ENCODE data around the gene ENOX1.

The ENOX1 gene

DNA sequence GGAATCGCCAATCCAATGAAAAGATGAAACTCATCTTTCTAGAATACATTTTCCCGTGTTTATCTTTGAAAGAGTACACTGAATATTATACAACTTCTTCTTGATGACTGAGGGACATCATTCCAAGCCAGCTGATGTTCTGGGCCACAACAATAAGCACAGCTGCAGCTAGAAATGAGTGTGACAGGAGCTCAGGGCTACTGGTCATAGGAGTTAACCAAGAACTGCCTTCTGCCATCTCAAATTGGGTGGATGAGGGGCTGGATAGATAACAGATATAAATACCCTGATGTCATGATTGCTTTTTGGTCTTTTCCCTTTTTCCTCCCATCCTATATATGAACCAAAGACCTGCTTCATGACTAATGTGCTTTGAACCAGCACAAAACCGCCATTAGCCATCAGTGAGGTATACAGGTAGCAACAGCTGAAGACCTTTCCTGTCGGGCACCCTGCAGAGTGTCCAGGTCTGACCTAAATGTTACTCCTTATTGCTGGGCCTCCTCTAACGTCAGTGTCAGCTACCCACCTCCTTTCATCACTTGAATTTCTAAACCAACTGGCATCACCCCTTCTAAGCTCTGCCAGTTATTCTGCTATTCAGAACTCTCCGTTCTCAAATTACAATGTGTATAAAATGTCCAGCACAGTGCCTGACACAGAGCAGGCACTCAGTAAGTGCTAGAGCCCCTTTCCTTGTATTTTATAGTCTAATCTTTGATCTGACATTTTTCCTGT is 178.2 kb downstream of the ENOX1 start:
- DNase-seq (ENCODE audit: low read depth): no peak
- no peak overlapping the region for H3K4me3 ChIP-seq (replicated peaks; ENCODE audit: low read depth, low read length)
- TF ChIP-seq, protein P1, sequence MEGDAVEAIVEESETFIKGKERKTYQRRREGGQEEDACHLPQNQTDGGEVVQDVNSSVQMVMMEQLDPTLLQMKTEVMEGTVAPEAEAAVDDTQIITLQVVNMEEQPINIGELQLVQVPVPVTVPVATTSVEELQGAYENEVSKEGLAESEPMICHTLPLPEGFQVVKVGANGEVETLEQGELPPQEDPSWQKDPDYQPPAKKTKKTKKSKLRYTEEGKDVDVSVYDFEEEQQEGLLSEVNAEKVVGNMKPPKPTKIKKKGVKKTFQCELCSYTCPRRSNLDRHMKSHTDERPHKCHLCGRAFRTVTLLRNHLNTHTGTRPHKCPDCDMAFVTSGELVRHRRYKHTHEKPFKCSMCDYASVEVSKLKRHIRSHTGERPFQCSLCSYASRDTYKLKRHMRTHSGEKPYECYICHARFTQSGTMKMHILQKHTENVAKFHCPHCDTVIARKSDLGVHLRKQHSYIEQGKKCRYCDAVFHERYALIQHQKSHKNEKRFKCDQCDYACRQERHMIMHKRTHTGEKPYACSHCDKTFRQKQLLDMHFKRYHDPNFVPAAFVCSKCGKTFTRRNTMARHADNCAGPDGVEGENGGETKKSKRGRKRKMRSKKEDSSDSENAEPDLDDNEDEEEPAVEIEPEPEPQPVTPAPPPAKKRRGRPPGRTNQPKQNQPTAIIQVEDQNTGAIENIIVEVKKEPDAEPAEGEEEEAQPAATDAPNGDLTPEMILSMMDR (IDR thresholded peaks at IDR 0.05; ENCODE audit: low read length, missing control alignments): no peak

DNA sequence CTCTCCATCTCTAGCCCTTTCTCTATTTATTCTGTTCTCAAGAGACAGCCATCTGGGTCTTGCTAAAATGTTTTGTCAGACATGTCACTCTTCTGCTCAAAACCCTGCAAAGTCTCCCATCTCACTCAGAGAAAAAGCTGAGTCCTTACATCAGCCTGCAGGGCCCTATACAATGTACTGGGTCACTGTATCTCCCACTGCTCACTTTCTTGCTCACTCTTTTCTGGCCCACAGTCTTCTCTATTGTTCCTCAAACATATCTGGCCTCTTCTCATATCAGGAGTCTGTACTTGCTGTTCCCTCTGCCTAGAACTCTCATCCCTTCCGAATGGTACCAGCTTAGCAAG is 189.2 kb downstream of the ENOX1 start:
- TF ChIP-seq, protein P1 (IDR thresholded peaks at IDR 0.05; ENCODE audit: low read length, missing control alignments): no peak
- no peak for DNase-seq (ENCODE audit: low read depth)

DNA sequence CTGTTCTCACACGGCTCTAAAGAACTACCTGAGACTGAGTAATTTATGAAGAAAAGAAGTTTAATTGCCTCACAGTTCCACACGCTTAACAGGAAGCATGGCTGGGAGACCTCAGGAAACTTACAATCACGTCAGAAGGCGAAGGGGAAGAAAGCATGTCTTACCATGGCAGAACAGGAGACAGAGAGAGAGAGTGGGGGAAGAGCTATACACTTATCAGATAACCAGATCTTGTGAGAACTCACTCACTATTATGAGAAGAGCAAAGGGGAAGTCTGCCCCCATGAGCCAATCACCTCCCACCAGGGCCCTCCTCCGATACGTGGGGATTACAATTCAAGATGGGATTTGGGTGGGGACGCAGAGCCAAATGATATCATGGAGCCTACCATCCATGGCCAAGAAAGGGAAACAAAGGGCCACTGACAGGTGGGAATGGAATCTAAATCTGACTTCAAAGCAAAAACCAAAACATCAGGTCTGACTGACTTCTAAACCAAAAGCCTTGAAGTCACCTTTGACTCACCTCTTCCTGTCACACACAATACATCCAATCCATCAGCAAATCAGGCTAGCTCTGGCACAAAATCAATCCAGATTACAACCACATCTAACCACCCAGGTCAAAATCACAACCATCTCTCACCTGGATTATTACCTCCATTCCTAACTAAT is 189.7 kb downstream of the ENOX1 start:
- no peak for DNase-seq (ENCODE audit: low read depth)
- no peak overlapping the region for H3K4me3 ChIP-seq (replicated peaks; ENCODE audit: low read depth, low read length)
- TF ChIP-seq, protein P1 (IDR thresholded peaks at IDR 0.05; ENCODE audit: low read length, missing control alignments): no peak

More for the DNA sequence above, 189.2 kb downstream of the ENOX1 start:
- H3K4me3 ChIP-seq (replicated peaks; ENCODE audit: low read depth, low read length): no peak overlapping the region

DNA sequence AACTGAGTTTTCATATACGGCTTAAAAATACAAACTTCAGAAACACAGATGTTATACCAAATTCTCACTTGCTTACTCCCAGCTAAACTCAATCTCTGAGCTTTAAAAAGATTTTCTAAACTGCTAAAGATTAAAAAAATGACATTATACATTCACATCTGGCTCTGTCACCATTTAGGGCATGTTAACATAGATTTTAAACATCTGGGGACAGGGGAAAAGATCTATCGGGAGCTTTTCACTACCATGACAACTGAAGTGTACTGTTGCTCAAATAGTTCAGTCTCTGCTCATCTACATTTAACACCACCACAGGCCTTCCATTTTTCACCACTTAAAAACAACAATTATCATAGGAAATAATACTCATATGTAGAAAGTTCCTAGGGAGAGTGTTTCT is 190.8 kb downstream of the ENOX1 start:
- no peak for DNase-seq (ENCODE audit: low read depth)
- TF ChIP-seq, protein P1 (IDR thresholded peaks at IDR 0.05; ENCODE audit: low read length, missing control alignments): no peak
- no peak overlapping the region for H3K4me3 ChIP-seq (replicated peaks; ENCODE audit: low read depth, low read length)

DNA sequence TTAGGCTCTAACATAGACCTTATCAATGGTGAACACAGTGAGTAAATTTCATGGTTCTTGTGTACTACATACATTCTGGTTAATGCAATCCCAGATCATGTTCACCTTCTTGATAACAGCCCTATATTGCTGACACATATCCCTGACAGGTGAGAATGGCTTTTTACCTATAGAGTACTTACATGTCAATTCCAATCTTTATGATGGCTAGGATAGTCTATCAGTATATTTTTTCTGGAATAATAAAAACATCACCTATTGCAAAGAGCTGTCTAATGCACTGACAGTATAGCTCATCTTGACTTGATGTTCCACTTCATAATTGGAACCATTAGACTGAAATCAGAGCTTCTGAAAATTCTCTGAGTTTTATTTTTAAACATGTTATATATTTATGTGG is 199.4 kb downstream of the ENOX1 start:
- TF ChIP-seq, protein P1 (IDR thresholded peaks at IDR 0.05; ENCODE audit: low read length, missing control alignments): no peak
- no peak overlapping the region for H3K4me3 ChIP-seq (replicated peaks; ENCODE audit: low read depth, low read length)
- DNase-seq (ENCODE audit: low read depth): no peak

DNA sequence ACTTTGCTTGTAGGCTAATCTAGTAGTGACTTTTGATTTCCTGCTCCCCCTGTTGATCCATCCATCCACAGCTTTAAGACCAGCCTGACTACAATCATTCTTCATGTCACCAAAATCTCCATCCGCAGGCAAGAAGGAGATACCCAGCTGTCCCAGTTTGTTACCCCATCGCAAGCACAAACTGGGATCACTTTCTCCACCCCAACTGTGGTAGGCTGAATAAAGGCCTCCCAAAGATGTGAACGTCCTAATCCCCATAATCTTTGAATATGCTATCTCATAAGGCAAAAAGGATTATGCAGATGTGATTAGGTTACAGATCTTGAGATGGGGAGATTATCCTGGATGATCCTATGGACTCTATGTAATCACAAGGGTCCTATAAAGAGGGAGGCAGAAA is 202.0 kb downstream of the ENOX1 start:
- no peak for DNase-seq (ENCODE audit: low read depth)
- TF ChIP-seq, protein P1 (IDR thresholded peaks at IDR 0.05; ENCODE audit: low read length, missing control alignments): no peak
- H3K4me3 ChIP-seq (replicated peaks; ENCODE audit: low read depth, low read length): no peak overlapping the region
